Measurements from ENCODE around the gene TBK1.

Gene TBK1

DNA sequence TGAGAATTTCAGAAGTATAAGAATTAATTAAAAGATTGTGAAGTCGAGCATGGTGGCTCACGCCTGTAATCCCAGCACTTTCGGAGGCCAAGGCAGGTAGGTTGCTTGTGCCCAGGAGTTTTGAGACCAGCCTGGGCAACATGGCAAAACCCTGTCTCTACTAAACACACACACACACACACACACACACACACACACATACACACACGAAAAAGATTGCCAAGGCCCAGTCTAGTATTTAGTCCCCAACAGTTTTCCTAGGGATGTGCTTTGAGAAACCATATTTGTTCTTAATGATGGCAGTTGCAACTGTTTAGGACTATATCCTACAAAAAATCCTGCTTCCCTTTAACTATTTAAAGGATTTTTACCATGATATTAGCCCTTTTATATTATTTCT is 6.0 kb downstream of the TBK1 start:
- TF ChIP-seq CTCF (IDR thresholded peaks at IDR 0.05; ENCODE audit: low read depth, low read length, missing control alignments): no peak
- DNase-seq (ENCODE audit: extremely low read depth, low read depth): no peak
- H3K4me3 ChIP-seq (replicated peaks; ENCODE audit: low read depth, low read length): no peak overlapping the region

- no peak for TF ChIP-seq CTCF (IDR thresholded peaks at IDR 0.05; ENCODE audit: low read depth, low read length, missing control alignments)
- no peak for DNase-seq (ENCODE audit: extremely low read depth, low read depth)
- H3K4me3 ChIP-seq (replicated peaks; ENCODE audit: low read depth, low read length): no peak overlapping the region
Measured at GRCh38 chr12:64459394-64459891, 7.5 kb downstream of the TBK1 start.

DNA sequence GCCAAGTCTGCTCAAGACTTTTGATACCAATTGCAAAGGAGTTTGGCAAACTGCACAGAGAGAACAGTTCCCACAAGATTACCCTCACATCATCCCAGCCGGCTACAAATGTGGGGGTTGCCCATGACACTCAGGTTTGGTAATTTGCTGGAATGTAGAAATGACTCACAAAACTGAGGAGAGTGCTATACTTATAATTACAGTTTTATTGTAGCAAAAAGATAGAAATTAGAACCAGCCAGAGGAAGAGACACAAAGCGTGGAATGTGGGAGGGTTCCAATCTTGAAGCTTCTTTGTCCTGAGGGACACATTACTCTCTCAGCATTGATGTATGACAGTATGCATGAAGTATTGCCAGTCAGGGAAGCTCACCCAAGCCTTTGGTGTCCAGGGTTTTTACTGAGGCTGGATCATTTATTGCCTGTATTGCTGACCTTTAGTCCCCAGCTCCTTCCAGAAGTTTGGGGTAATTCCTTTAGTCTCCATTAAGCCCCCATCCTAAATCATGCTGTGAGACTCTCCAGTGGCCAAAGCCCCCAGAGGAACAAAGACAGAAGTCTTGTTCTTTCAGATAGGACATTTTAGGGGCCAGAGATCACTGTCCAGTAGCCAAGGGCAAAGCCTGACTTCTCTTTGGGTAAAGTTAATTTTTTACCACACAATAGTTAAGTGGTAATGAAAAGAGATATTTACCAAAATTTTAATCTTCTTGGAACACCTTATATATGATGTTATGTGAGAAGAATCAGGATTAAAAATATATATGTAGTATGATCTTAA is 9.9 kb downstream of the TBK1 start:
- TF ChIP-seq CTCF (IDR thresholded peaks at IDR 0.05; ENCODE audit: low read depth, low read length, missing control alignments): no peak
- DNase-seq (ENCODE audit: extremely low read depth, low read depth): no peak

GRCh38 chr12:64466178-64466577 is 14.3 kb downstream of the TBK1 start:
- no peak for DNase-seq (ENCODE audit: extremely low read depth, low read depth)
- no peak for TF ChIP-seq CTCF (IDR thresholded peaks at IDR 0.05; ENCODE audit: low read depth, low read length, missing control alignments)

More for the DNA sequence above, 9.9 kb downstream of the TBK1 start:
- H3K4me3 ChIP-seq (replicated peaks; ENCODE audit: low read depth, low read length): no peak overlapping the region

DNA sequence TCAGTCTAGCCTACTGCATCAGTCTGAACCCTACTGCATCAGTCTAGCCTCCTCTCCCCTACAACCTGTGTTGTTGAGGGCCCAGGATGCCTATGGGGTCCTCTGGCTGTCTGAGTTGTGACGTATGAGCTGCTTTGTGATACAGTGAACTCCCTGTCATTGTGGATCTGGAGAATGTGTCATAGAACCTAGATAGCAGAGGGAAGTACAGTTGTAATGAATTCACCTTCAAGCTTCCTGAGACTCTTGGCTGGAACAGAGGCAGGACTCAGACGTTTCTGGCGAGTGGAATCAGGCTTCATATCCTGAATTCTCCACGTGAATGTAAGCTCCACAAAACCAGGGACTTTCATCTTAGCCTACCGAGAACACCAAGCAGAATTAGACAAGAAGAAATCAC is 17.0 kb downstream of the TBK1 start:
- no peak overlapping the region for H3K4me3 ChIP-seq (replicated peaks; ENCODE audit: low read depth, low read length)
- no peak for DNase-seq (ENCODE audit: extremely low read depth, low read depth)

More at GRCh38 chr12:64466178-64466577, 14.3 kb downstream of the TBK1 start:
- H3K4me3 ChIP-seq (replicated peaks; ENCODE audit: low read depth, low read length): no peak overlapping the region

DNA sequence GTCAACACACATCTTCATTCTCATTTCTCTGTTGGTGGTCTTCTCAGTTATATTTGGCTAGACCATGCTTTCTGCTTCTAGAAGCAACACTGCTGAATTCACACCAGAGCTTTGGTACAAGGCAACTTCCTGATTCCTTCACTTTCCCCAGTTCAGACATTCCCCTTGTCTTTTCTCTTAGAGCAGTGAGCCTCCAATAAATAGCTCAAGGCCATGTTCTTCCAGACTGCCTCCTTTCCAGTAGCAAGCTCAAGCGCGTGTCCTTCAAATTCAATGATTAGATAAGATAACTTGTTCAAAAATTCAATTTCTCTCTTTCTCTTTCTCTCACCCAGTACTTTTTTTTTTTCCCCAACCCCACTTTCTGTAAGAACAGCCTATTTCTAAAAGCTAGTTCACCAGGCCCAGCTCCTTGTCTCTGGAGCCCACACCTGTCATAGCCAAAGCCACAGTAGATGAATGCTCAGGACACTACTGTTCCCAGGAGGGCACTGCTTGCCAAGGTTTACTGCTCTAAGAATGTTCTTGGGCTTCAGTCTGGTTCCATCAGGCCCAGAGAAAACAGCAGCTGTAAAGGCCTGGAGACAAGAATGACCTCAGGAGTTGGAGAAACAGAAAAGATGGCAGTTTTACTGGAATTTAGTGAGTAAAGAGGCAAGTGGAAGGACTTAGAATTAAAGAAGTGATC is 17.7 kb downstream of the TBK1 start:
- no peak for TF ChIP-seq CTCF (IDR thresholded peaks at IDR 0.05; ENCODE audit: low read depth, low read length, missing control alignments)
- no peak for DNase-seq (ENCODE audit: extremely low read depth, low read depth)
- no peak overlapping the region for H3K4me3 ChIP-seq (replicated peaks; ENCODE audit: low read depth, low read length)

More for the DNA sequence above, 17.0 kb downstream of the TBK1 start:
- no peak for TF ChIP-seq CTCF (IDR thresholded peaks at IDR 0.05; ENCODE audit: low read depth, low read length, missing control alignments)

All from HFF-Myc (cell line).